Osteocyte (in vitro differentiated cells): ENCODE measurements around the gene TMPRSS2. TPM values are rescaled to one million over a fixed set of nuclear protein-coding genes. Genes with fewer than 3 reads are reported as not detected.
"Not testable (repeated sequence)": the region's sequence is repeated elsewhere in the genome, so short reads cannot be mapped to it uniquely, and the experiment has no call there.

Source experiments
- DNase-seq: peaks from one replicate; pipeline ENCODE4 v3.0.0; 2021; ENCODE audit warnings: mixed read lengths; ENCODE audit not compliant: unreplicated experiment; ENCODE audit errors: extremely low spot score
- H3K27ac Mint-ChIP-seq: one replicate; pipeline ENCODE4 v1.8.0; 2021; ENCODE audit warnings: mild to moderate bottlenecking, mixed read lengths; ENCODE audit not compliant: unreplicated experiment
- H3K27me3 Mint-ChIP-seq: one replicate; pipeline ENCODE4 v1.8.0; 2021; ENCODE audit warnings: mixed read lengths; ENCODE audit not compliant: unreplicated experiment
- H3K36me3 Mint-ChIP-seq: one replicate; pipeline ENCODE4 v1.8.0; 2021; ENCODE audit warnings: mixed read lengths; ENCODE audit not compliant: unreplicated experiment
- H3K4me1 Mint-ChIP-seq: one replicate; pipeline ENCODE4 v1.8.0; 2021; ENCODE audit warnings: mixed read lengths; ENCODE audit not compliant: unreplicated experiment
- H3K4me3 Mint-ChIP-seq: one replicate; pipeline ENCODE4 v1.8.0; 2021; ENCODE audit warnings: mild to moderate bottlenecking, moderate library complexity, mixed read lengths; ENCODE audit not compliant: unreplicated experiment
- H3K9me3 Mint-ChIP-seq: one replicate; pipeline ENCODE4 v1.8.0; 2021; ENCODE audit warnings: mixed read lengths; ENCODE audit not compliant: unreplicated experiment
- CTCF ChIP-seq: fragments of 200-600 bp; sonication (generic); IDR thresholded peaks from 2 replicates; pipeline ENCODE4 v1.5.0; 2021; ENCODE audit warnings: antibody characterized with exemption, mild to moderate bottlenecking, moderate library complexity
- total RNA-seq: library from RNA; stranded (reverse); gene quantifications from 2 replicates; pipeline ENCODE4 v1.2.1, GENCODE V29; 2021

Gene TMPRSS2
- total RNA-seq, 1 donor from 2014 or later = 0.21 TPM

- H3K27ac Mint-ChIP-seq = no peak overlapping the region
- H3K9me3 Mint-ChIP-seq = peaks cover 13% of the 10 kb centered on the region
- peaks cover 17% of the 10 kb centered on the region for H3K4me1 Mint-ChIP-seq
Measured at GRCh38 chr21:41418956-41419680, 88.8 kb downstream of the TMPRSS2 start.

GRCh38 chr21:41418393-41418792 lies 89.6 kb downstream of the TMPRSS2 start:
- no peak for TF ChIP-seq CTCF
- H3K27ac Mint-ChIP-seq = no peak overlapping the region
- peak; percentile 54 for DNase-seq
- no peaks in the 10 kb centered on the region for H3K36me3 Mint-ChIP-seq
- H3K4me3 Mint-ChIP-seq = no peak overlapping the region
- H3K9me3 Mint-ChIP-seq = peaks cover 13% of the 10 kb centered on the region
- H3K27me3 Mint-ChIP-seq = peaks cover 27% of the 10 kb centered on the region
- peaks cover 17% of the 10 kb centered on the region for H3K4me1 Mint-ChIP-seq

More at GRCh38 chr21:41418956-41419680, 88.8 kb downstream of the TMPRSS2 start:
- DNase-seq = peak; percentile 51
- peaks cover 20% of the 10 kb centered on the region for H3K27me3 Mint-ChIP-seq
- TF ChIP-seq CTCF = no peak
- no peaks in the 10 kb centered on the region for H3K36me3 Mint-ChIP-seq
- H3K4me3 Mint-ChIP-seq = peak overlapping the region; percentile 88

- peaks cover 17% of the 10 kb centered on the region for H3K4me1 Mint-ChIP-seq
- not testable (repeated sequence) for H3K27ac Mint-ChIP-seq
Measured at GRCh38 chr21:41417505-41417904, 90.5 kb downstream of the TMPRSS2 start.

More at GRCh38 chr21:41417505-41417904, 90.5 kb downstream of the TMPRSS2 start:
- not testable (repeated sequence) for H3K4me3 Mint-ChIP-seq, H3K36me3 Mint-ChIP-seq, DNase-seq
- H3K9me3 Mint-ChIP-seq = peaks cover 13% of the 10 kb centered on the region
- H3K27me3 Mint-ChIP-seq = peaks cover 35% of the 10 kb centered on the region

Other genes starting within 250 kb of the TMPRSS2 start
- not detected in 2 replicates for gene FAM3B, start 191.4 kb downstream of the TMPRSS2 start, total RNA-seq
- gene MX2, start 146.1 kb downstream of the TMPRSS2 start, total RNA-seq = not detected in 2 replicates
- gene MX1, start 81.9 kb downstream of the TMPRSS2 start, total RNA-seq = 4.0 and 5.0 TPM in 2 replicates